Embryonic facial prominence (tissue), 1 donor: ENCODE results near the gene PACRG.

Experiments used
- DNase-seq: peaks from one replicate; pipeline ENCODE4 v3.0.0-alpha.2; 2016; ENCODE audit errors: extremely low spot score

PACRG gene

DNA sequence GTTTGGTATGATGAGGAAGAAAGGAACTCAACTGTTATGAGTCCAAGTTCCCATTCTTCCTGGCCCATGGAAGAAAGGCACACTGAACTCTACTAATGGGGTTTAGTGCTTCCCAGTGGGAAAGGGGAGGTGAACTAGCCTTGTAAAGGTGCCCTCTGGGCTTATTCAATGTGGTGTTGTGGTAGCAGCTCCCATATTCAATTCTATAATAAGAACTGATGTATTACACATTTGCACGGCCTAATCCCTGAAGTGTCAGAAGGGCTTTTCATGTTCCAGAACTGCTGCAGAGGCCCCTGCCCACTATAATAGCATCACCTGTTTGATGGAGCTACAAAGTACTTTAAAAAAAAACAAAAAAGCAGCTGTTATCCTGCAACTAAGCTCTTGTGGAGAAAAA is 17.4 kb upstream of the PACRG start:
- DNase-seq: no peak

DNA sequence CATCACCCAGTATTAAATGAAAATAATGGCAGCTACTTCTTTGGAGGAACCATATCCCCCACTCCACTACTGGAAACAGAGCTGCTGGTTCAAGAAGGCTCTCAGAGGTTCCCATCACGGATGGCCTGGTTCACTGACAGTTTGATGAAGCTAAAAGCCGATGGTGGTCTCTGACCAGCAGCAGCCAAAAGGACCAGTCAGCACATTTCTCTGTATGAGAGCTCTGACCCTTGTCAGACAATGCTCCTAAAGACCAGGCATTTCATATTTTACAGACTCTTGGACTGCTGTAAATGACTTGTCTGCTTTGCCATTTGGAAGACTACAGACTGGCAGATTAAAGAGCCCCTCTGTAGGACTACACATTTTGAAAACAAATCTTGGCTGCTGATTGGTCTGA is 16.8 kb upstream of the PACRG start:
- no peak for DNase-seq

DNA sequence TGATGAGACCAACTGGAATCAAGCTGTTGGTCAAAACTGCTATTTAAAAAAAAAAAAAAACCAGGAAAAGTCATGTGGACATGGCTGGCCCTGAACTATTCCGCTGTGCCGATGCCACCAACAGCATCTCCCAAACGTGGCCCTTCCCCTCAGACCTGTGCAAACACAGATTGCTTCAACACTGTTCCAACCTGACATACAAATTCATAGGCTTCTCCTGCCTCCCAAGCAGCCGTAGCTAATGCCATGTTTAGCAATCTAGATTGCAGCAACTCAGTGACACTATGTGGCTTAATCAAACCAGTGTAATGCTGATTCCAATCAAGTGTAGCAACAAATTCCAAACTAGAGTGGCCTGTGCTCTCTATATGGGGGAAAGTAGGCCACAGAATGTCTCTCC is 16.4 kb upstream of the PACRG start:
- no peak for DNase-seq

DNA sequence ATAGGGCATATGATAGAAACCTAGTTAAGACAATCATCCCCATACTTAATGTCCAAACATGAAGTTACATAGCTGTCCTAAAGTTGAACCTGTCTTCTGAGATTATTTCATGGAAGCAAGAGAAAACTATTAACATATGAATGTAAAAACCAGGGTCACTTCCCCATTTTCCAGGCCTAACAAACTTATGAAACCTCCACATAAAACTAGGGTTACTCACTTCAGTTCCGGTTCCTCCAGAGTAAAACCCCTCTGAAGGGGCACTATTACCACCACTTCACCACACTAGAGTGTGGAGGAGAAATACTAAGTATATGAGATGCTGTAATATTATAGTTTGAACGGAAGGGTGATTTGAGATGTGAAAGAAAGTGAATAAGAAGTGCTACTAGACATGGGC is 15.1 kb upstream of the PACRG start:
- DNase-seq: no peak

GRCh38 chr6:162713974-162714780 is 13.6 kb upstream of the PACRG start:
- no peak for DNase-seq

GRCh38 chr6:162715601-162716000 is 12.2 kb upstream of the PACRG start:
- DNase-seq: no peak

- DNase-seq: no peak
Observed at GRCh38 chr6:162719528-162719927, 8.2 kb upstream of the PACRG start.

GRCh38 chr6:162721404-162721687 is 6.4 kb upstream of the PACRG start:
- DNase-seq: no peak

GRCh38 chr6:162722226-162722625 is 5.5 kb upstream of the PACRG start:
- DNase-seq: no peak

DNA sequence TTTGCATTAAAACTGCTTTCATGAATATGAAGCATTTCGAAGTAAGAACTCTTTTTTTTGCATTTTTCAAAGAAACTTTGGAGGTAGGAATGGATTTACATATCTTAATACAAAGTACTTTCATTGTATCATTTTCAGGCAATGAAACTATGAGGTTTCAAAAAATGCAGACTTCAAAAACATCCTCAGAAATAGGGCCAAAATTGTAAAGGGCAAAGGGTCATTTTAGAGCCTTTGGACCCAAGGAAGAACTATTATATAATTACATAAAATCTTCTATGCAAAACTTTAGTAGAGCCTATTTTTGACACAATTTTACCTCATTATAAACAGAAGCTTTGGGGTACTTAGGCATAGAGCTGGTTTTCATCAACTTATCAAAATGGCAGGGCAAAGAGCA is 5.1 kb upstream of the PACRG start:
- DNase-seq: no peak

DNA sequence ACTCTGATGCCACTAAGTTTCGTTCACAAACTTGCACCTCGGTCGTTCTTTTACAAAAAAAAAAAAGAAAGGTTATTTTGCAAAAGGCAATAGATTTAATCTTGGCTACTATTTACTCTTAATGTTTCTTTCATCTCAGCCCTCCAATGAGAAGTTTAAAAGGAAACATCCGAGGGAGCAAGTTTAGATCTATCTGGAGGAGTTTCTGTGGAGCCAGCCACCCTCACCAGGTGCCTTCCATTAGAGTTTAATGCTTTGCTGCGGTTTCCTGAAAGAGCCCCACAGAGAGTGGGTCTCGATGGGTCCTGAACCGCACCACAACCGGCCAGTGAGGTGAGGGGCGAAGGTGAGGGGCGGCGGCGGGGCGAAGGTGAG is 840 bp upstream of the PACRG start:
- no peak for DNase-seq

DNA sequence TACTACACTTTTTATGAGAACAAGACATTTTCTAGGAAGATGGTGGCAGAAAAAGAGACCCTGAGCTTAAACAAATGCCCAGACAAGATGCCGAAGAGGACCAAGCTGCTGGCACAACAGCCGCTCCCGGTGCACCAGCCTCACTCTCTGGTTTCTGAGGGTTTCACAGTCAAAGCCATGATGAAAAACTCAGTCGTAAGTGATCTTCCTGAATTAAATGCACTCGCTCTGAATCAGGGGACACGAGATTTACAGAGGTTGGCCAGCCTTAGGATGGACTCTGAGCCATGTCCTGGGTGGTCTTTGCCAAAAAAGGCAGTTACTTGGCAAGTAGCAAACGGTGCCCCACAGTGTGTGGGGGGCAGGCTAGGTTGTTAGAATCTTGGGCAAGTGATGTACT is 423 bp downstream of the PACRG start:
- no peak for DNase-seq

GRCh38 chr6:162728706-162729105 is 932 bp downstream of the PACRG start:
- DNase-seq: no peak

- no peak for DNase-seq
Observed at GRCh38 chr6:162730502-162730901, 2.7 kb downstream of the PACRG start.

DNA sequence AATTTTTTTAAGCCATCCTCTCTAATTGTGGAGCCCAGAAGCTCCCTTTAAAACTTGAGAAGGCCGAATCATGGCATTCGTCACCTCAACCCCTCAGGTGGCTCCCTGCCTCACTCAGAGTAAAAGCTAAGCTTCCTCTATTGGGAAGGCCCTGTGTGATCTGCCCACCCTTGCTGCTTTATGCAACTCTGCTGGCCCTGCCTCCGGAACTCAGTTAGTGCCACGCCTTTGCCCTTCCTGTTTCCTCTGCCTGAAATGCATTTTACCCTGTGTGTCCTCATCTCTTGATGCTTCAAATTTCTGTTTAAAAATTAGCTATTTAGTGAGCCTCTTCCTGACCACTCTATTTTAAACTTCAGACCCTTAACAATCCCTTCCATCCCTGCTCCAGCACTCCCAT is 5.7 kb downstream of the PACRG start:
- no peak for DNase-seq

- no peak for DNase-seq
Observed at GRCh38 chr6:162736961-162737360, 9.2 kb downstream of the PACRG start.

- DNase-seq: no peak
Observed at GRCh38 chr6:162750776-162751175, 23.0 kb downstream of the PACRG start.

GRCh38 chr6:162751211-162751859 is 23.6 kb downstream of the PACRG start:
- DNase-seq: no peak

DNA sequence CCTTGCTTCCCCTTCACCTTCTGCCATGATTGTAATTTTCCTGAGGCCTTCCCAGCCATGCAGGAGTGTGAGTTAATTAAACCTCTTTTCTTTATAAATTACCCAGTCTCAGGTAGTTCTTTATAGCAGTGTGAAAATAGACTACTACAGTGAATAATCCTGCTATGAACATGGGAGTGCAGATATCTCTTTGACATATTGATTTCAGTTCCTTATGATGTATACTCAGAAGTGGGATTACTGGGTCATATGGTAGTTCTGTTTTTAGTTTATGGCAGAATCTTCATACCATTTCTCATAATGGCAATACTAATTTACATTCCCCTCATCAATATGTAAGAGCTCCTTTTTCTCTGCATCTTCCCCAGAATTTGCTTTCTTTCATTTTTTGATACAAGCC is 26.0 kb downstream of the PACRG start:
- DNase-seq: no peak

- no peak for DNase-seq
Observed at GRCh38 chr6:162770136-162770535, 42.4 kb downstream of the PACRG start.

- no peak for DNase-seq
Observed at GRCh38 chr6:162770955-162771354, 43.2 kb downstream of the PACRG start.

DNA sequence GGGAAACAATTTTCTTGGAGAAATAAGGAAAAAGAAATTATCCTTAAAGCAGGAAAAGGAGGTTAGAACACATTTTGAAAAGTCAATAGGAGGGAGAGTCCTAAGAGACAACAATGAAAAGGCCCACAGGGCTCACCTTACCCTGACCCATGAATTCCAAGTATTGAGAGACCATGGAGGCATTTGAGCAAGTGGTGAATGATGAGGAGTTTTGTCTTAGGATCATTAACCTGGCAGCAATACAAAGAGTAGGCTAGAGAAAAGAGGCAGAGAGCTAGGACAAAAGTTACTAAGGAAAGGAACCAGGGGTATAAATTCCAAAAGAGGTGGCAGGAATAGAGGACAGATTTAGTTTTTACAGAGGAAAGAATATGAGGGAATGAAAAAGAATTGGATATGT is 44.7 kb downstream of the PACRG start:
- DNase-seq: no peak

DNA sequence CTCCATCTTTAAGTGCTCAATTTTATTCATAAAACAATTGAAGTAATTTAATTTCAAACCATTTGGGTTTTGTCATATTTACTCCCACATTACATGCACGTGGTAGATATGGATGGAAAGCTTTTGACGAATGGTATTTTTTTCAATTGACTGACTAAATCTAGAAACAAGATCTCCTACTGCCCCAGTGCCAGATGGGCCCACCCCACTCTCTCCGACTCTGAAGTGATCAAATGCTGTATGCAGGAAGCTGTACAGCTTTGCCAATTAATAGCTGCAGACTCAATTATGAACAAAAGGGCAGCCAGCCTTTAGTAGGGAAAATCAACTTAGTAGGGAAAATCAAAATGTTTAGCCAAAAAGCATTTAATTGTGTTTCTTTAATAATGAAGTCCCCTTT is 46.2 kb downstream of the PACRG start:
- no peak for DNase-seq

DNA sequence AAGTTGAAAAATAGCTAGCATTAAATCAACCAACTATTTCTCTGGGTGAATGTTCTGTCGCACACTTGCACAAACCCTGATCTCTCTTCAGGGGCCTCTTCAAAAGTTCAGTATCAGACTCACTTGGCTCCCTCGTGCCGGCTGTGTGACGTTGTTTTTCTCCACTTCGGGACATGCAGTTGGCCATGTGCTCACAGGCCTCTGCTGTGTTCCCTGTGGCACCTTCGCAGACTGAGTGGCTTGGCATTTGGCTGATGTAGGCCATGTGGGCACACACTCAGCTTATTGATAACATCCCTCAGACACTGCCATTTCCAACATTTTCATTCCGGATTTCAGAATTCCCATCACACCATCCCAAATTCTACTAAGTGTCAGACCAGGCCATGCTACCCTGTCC is 49.3 kb downstream of the PACRG start:
- DNase-seq: no peak
